Muscle layer of colon (tissue), 2 donors: ENCODE results near the gene TBC1D10B.

ENCODE experiments used
- H3K27ac ChIP-seq: one replicate; pipeline ENCODE4 v1.7.0; 2013; ENCODE audit warnings: low read depth, mild to moderate bottlenecking, low read length, moderate library complexity
- H3K27me3 ChIP-seq, 2 donors: one replicate each; pipeline ENCODE4 v1.7.0; 2013; ENCODE audit warnings: low read length in 2 of 2, mild to moderate bottlenecking in 2 of 2; ENCODE audit not compliant: insufficient read depth in 2 of 2, control insufficient read depth in 1 of 2
- H3K36me3 ChIP-seq: one replicate; pipeline ENCODE4 v1.7.0; 2013; ENCODE audit warnings: mild to moderate bottlenecking, low read length; ENCODE audit not compliant: insufficient read depth
- H3K4me1 ChIP-seq: one replicate; pipeline ENCODE4 v1.7.0; 2013; ENCODE audit warnings: mild to moderate bottlenecking, low read length; ENCODE audit not compliant: insufficient read depth
- H3K4me3 ChIP-seq, 2 donors: one replicate each; pipeline ENCODE4 v1.7.0; 2013; ENCODE audit warnings: low read length in 2 of 2, low read depth in 1 of 2, mild to moderate bottlenecking in 1 of 2, moderate library complexity in 1 of 2
- H3K9ac ChIP-seq: one replicate; pipeline ENCODE4 v1.7.0; 2013; ENCODE audit warnings: low read length
- H3K9me3 ChIP-seq: one replicate; pipeline ENCODE4 v1.7.0; 2013; ENCODE audit warnings: mild to moderate bottlenecking, low read length
- donor health status: abdominal sarcoma.
- donor health status: Adenocarcinoma of cecum.

TBC1D10B gene

GRCh38 chr16:30368122-30368791 is 2.0 kb downstream of the TBC1D10B start:
- peak overlapping the region; percentile 89 for H3K27ac ChIP-seq
- no peaks in the 10 kb centered on the region for H3K9me3 ChIP-seq
- peaks cover 27% of the 10 kb centered on the region for H3K4me1 ChIP-seq
- H3K36me3 ChIP-seq: peaks cover 15% of the 10 kb centered on the region
- H3K4me3 ChIP-seq: peak overlapping the region; percentile 73 to 98
- H3K27me3 ChIP-seq: no peaks in the 10 kb centered on the region
- H3K9ac ChIP-seq: peak overlapping the region; percentile 62

- Histone ChIP-seq H3K36me3 (peaks cover 21% of the 10 kb centered on the region), H3K4me1 (peaks cover 27% of the 10 kb centered on the region), H3K9ac (peak overlapping the region; percentile 62), H3K27ac (no peak overlapping the region), H3K9me3 (no peaks in the 10 kb centered on the region), H3K4me3 (peak overlapping the region in 1 of 2 donors; percentile 73), H3K27me3 (no peaks in the 10 kb centered on the region)
Measured at GRCh38 chr16:30367349-30368009, 2.8 kb downstream of the TBC1D10B start.

GRCh38 chr16:30366511-30366910 is 3.8 kb downstream of the TBC1D10B start:
- Histone ChIP-seq H3K4me3 (no peak overlapping the region), H3K4me1 (peaks cover 25% of the 10 kb centered on the region), H3K27me3 (no peaks in the 10 kb centered on the region), H3K27ac (no peak overlapping the region), H3K36me3 (peaks cover 26% of the 10 kb centered on the region), H3K9me3 (no peaks in the 10 kb centered on the region), H3K9ac (no peak overlapping the region)

- no peaks in the 10 kb centered on the region for H3K9me3 ChIP-seq
- H3K9ac ChIP-seq: no peak overlapping the region
- no peaks in the 10 kb centered on the region for H3K27me3 ChIP-seq
- H3K4me3 ChIP-seq: no peak overlapping the region
- peaks cover 21% of the 10 kb centered on the region for H3K4me1 ChIP-seq
- H3K36me3 ChIP-seq: peaks cover 34% of the 10 kb centered on the region
- H3K27ac ChIP-seq: no peak overlapping the region
Measured at GRCh38 chr16:30365200-30365599, 5.1 kb downstream of the TBC1D10B start.

GRCh38 chr16:30361180-30361579 is 9.1 kb downstream of the TBC1D10B start:
- no peak overlapping the region for H3K4me3 ChIP-seq
- H3K9ac ChIP-seq: no peak overlapping the region
- peaks cover 8% of the 10 kb centered on the region for H3K4me1 ChIP-seq
- H3K27ac ChIP-seq: no peak overlapping the region
- peaks cover 69% of the 10 kb centered on the region for H3K36me3 ChIP-seq
- H3K27me3 ChIP-seq: no peaks in the 10 kb centered on the region
- H3K9me3 ChIP-seq: no peaks in the 10 kb centered on the region

GRCh38 chr16:30359871-30360170 is 10.5 kb downstream of the TBC1D10B start:
- no peak overlapping the region for H3K9ac ChIP-seq

GRCh38 chr16:30358990-30359870 is 11.1 kb downstream of the TBC1D10B start:
- no peak overlapping the region for H3K27ac ChIP-seq
- no peaks in the 10 kb centered on the region for H3K27me3 ChIP-seq
- H3K9me3 ChIP-seq: no peaks in the 10 kb centered on the region
- peaks cover 54% of the 10 kb centered on the region for H3K36me3 ChIP-seq
- peaks cover 19% of the 10 kb centered on the region for H3K4me1 ChIP-seq
- no peak overlapping the region for H3K4me3 ChIP-seq
- no peak overlapping the region for H3K9ac ChIP-seq

More at GRCh38 chr16:30359871-30360170, 10.5 kb downstream of the TBC1D10B start:
- Histone ChIP-seq H3K36me3 (peaks cover 59% of the 10 kb centered on the region), H3K4me3 (no peak overlapping the region), H3K27ac (no peak overlapping the region), H3K9me3 (no peaks in the 10 kb centered on the region), H3K27me3 (no peaks in the 10 kb centered on the region), H3K4me1 (peaks cover 15% of the 10 kb centered on the region)

- Histone ChIP-seq H3K36me3 (peaks cover 55% of the 10 kb centered on the region), H3K9me3 (no peaks in the 10 kb centered on the region), H3K4me1 (peaks cover 25% of the 10 kb centered on the region), H3K27me3 (no peaks in the 10 kb centered on the region), H3K9ac (no peak overlapping the region), H3K27ac (no peak overlapping the region), H3K4me3 (no peak overlapping the region)
Measured at GRCh38 chr16:30358577-30358936, 11.7 kb downstream of the TBC1D10B start.

GRCh38 chr16:30357715-30358576 is 12.3 kb downstream of the TBC1D10B start:
- Histone ChIP-seq H3K27ac (no peak overlapping the region), H3K4me3 (no peak overlapping the region), H3K9ac (no peak overlapping the region), H3K4me1 (peaks cover 31% of the 10 kb centered on the region), H3K36me3 (peaks cover 58% of the 10 kb centered on the region), H3K27me3 (no peaks in the 10 kb centered on the region), H3K9me3 (no peaks in the 10 kb centered on the region)

- H3K36me3 ChIP-seq: peaks cover 60% of the 10 kb centered on the region
- peaks cover 38% of the 10 kb centered on the region for H3K4me1 ChIP-seq
- H3K9ac ChIP-seq: no peak overlapping the region
- H3K9me3 ChIP-seq: no peaks in the 10 kb centered on the region
- no peak overlapping the region for H3K27ac ChIP-seq
- H3K4me3 ChIP-seq: no peak overlapping the region
- no peaks in the 10 kb centered on the region for H3K27me3 ChIP-seq
Measured at GRCh38 chr16:30357085-30357714, 13.1 kb downstream of the TBC1D10B start.
